Stimulated activated naive CD8-positive, alpha-beta T cell treated with anti-CD3 and anti-CD28 coated beads, Interleukin-15, amount 100 ng/mL, for 72 hours (primary cell): ENCODE data around the gene TNRC6C.

ENCODE experiments used
- ATAC-seq: fragments of 150-1000 bp; cut with Tn5 transposase; 2 replicates; pipeline ENCODE4 v1.10.0; 2021; ENCODE audit warnings: mild to moderate bottlenecking, moderate library complexity
- DNase-seq, 2 donors: peaks; one replicate each; pipeline ENCODE4 v3.0.0; 2021 to 2022
- H3K27ac Mint-ChIP-seq, 2 donors: one replicate each; pipeline ENCODE4 v1.8.0; 2022; ENCODE audit warnings: mild to moderate bottlenecking in 2 of 2, mixed read lengths in 2 of 2, moderate library complexity in 2 of 2
- H3K27me3 Mint-ChIP-seq: one replicate; pipeline ENCODE4 v1.8.0; 2022; ENCODE audit warnings: mixed read lengths
- H3K4me1 Mint-ChIP-seq: one replicate; pipeline ENCODE4 v1.8.0; 2022; ENCODE audit warnings: mild to moderate bottlenecking, mixed read lengths
- H3K4me3 Mint-ChIP-seq, 2 donors: one replicate each; pipeline ENCODE4 v1.8.0; 2022; ENCODE audit warnings: mild to moderate bottlenecking in 2 of 2, mixed read lengths in 2 of 2, moderate library complexity in 1 of 2
- H3K9me3 Mint-ChIP-seq, 2 donors: one replicate each; pipeline ENCODE4 v1.8.0; 2022; ENCODE audit warnings: mixed read lengths in 2 of 2

Gene TNRC6C

GRCh38 chr17:78012428-78012827 lies 53.9 kb downstream of the TNRC6C start:
- peaks cover 23% of the 10 kb centered on the region for H3K4me1 Mint-ChIP-seq

GRCh38 chr17:78013683-78014467 lies 55.4 kb downstream of the TNRC6C start:
- H3K9me3 Mint-ChIP-seq, result no peaks in the 10 kb centered on the region

More at GRCh38 chr17:78012428-78012827, 53.9 kb downstream of the TNRC6C start:
- Mint-ChIP-seq H3K27ac (no peak overlapping the region), H3K9me3 (no peaks in the 10 kb centered on the region), H3K27me3 (no peaks in the 10 kb centered on the region), H3K4me3 (no peak overlapping the region)
- no peak for DNase-seq
- ATAC-seq, result no peak

DNA sequence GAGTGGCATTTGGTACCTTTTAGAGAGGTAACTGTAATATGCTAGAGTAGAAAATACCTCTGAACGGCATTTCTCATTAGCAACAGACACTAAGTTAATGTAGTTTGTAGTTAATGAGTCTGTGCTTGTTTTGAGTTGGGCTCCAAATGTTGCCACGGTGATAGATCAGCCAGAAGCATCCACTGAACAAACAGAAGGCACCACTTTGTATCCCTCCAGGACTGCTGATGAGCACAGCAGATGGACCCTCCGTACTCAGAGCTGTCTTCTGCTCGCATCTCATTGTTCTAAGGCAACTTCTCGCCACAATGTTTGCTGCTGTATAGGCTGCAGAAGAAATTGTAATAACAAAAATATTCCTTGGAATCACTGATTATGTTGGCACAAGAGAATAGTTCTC lies 56.1 kb downstream of the TNRC6C start:
- no peak for DNase-seq
- ATAC-seq, result no peak
- no peak overlapping the region for H3K4me3 Mint-ChIP-seq
- peaks cover 32% of the 10 kb centered on the region for H3K4me1 Mint-ChIP-seq
- no peaks in the 10 kb centered on the region for H3K27me3 Mint-ChIP-seq
- H3K27ac Mint-ChIP-seq, result no peak overlapping the region
- H3K9me3 Mint-ChIP-seq, result no peaks in the 10 kb centered on the region

More at GRCh38 chr17:78013683-78014467, 55.4 kb downstream of the TNRC6C start:
- DNase-seq, result peak; percentile 29 to 32
- Mint-ChIP-seq H3K4me3 (no peak overlapping the region), H3K27me3 (no peaks in the 10 kb centered on the region), H3K4me1 (peaks cover 27% of the 10 kb centered on the region), H3K27ac (no peak overlapping the region)
- peak; percentile 77 for ATAC-seq

GRCh38 chr17:78016852-78017251 lies 58.3 kb downstream of the TNRC6C start:
- ATAC-seq, result no peak
- Mint-ChIP-seq H3K4me1 (peaks cover 40% of the 10 kb centered on the region), H3K27me3 (no peaks in the 10 kb centered on the region)

GRCh38 chr17:78019367-78019975 lies 61.0 kb downstream of the TNRC6C start:
- H3K27ac Mint-ChIP-seq, result peak overlapping the region in 1 of 2 donors; percentile 94
- H3K9me3 Mint-ChIP-seq, result no peaks in the 10 kb centered on the region
- H3K4me3 Mint-ChIP-seq, result peak overlapping the region; percentile 33 to 65
- no peaks in the 10 kb centered on the region for H3K27me3 Mint-ChIP-seq
- no peak for ATAC-seq
- no peak for DNase-seq
- peaks cover 31% of the 10 kb centered on the region for H3K4me1 Mint-ChIP-seq

More at GRCh38 chr17:78016852-78017251, 58.3 kb downstream of the TNRC6C start:
- Mint-ChIP-seq H3K27ac (no peak overlapping the region), H3K4me3 (no peak overlapping the region), H3K9me3 (no peaks in the 10 kb centered on the region)
- DNase-seq, result no peak

DNA sequence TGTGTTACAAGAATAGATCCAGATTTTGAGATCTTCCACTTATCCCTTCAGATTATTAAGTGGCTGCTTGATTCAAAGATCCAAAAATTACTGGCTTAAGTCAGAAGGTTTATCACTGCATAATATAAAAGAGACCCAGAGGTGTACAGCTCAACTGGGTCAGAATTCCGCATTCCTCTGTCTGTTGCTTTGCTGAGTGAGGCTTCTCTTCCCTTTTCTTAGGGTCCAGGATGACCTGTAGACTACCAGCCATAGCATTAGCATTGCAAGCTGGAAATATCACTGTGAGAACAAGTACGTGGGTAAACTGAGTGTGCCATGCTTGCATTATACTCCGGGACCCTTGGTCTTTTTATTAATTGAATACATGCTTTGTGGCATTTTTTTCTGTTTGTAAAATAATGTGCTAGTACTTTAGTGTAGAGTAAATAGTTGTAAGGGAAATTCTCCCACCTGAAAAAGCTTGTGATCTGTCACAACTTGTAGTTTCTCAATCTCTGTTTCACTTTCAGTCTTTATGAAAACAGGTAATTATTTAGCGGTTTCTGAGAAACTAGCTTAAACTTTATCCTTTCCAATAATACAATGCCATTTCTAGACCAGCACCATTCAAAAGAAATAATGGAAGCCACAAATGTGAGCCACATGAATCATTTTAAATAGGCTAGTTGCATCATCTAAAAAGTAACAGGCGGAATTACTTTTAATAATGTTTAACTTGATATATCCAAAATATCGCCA lies 61.6 kb downstream of the TNRC6C start:
- peak; percentile 92 for ATAC-seq
- H3K9me3 Mint-ChIP-seq, result no peaks in the 10 kb centered on the region
- peak overlapping the region; percentile 94 to 97 for H3K27ac Mint-ChIP-seq
- no peaks in the 10 kb centered on the region for H3K27me3 Mint-ChIP-seq
- no peak for DNase-seq
- H3K4me1 Mint-ChIP-seq, result peaks cover 31% of the 10 kb centered on the region
- peak overlapping the region; percentile 33 to 65 for H3K4me3 Mint-ChIP-seq

DNA sequence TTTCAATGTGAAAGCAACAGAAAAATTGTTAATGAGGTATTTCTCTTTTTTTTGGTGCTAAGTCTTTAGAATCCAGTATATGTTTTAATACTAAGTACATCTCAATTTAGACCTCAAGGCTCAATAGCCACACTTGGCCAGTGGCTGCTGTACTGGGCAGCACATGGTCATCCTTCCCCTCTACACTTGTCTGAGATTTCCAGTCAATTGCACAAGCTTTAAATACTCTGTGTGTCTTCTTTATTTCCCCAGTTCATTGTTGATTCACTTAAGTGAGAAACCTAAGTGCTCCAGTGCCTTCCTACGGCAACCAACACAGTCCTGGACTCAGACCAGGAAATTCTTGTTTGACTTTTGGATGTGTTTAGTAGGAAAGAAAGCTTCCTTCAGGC lies 62.2 kb downstream of the TNRC6C start:
- peak overlapping the region; percentile 94 to 97 for H3K27ac Mint-ChIP-seq
- peak overlapping the region; percentile 33 to 55 for H3K4me3 Mint-ChIP-seq
- no peaks in the 10 kb centered on the region for H3K9me3 Mint-ChIP-seq
- H3K27me3 Mint-ChIP-seq, result no peaks in the 10 kb centered on the region
- ATAC-seq (peak; percentile 54), DNase-seq (no peak)
- H3K4me1 Mint-ChIP-seq, result peaks cover 31% of the 10 kb centered on the region

DNA sequence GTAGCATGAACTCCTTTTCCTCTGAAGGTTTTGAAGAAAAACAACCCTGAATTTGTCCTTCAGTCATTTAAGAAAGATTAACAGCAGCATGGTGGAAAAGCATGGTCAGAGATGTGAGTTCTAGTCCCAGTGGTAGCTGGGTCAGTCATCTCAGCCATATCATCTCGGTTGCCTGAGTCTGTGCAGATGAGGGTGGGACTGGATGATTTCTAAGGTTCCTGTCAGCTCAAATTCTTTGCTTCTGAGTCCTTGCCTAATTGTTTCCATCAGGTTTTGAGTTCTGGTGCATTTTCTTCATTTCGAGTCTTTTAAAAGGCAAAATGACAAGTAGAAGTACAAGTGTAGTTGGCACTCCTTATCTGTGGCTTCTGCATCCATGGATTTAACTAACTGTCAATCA lies 63.9 kb downstream of the TNRC6C start:
- DNase-seq (no peak), ATAC-seq (no peak)
- Mint-ChIP-seq H3K4me1 (peaks cover 44% of the 10 kb centered on the region), H3K27me3 (no peaks in the 10 kb centered on the region), H3K4me3 (no peak overlapping the region), H3K27ac (peak overlapping the region in 1 of 2 donors; percentile 48), H3K9me3 (no peaks in the 10 kb centered on the region)

DNA sequence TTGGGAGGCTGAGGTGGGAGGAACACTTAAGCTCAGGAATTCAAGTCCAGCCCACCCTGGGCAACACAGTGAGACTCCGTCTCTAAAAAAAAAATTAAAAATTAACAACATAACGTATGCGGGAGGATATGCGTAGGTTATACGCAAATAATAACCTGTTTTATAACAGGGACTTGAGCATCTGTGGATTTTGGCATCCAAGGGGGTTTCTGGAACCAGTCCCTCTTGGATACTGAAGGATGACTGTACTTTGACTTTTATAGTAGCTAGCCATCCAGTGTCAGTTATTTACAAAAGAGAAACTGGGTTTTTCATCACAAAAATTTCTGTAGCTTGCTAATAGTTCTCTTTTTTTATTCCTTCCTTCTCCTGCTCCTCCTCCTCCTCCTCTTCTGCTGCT lies 64.5 kb downstream of the TNRC6C start:
- ATAC-seq, result no peak
- Mint-ChIP-seq H3K4me1 (peaks cover 50% of the 10 kb centered on the region), H3K27me3 (no peaks in the 10 kb centered on the region), H3K9me3 (no peaks in the 10 kb centered on the region), H3K27ac (peak overlapping the region in 1 of 2 donors; percentile 29), H3K4me3 (no peak overlapping the region)
- no peak for DNase-seq

GRCh38 chr17:78026381-78026780 lies 67.9 kb downstream of the TNRC6C start:
- H3K4me1 Mint-ChIP-seq, result peaks cover 29% of the 10 kb centered on the region
- H3K4me3 Mint-ChIP-seq, result no peak overlapping the region
- ATAC-seq, result no peak
- H3K9me3 Mint-ChIP-seq, result no peaks in the 10 kb centered on the region
- H3K27ac Mint-ChIP-seq, result no peak overlapping the region
- H3K27me3 Mint-ChIP-seq, result no peaks in the 10 kb centered on the region
- DNase-seq, result no peak

GRCh38 chr17:78027121-78027520 lies 68.6 kb downstream of the TNRC6C start:
- H3K27ac Mint-ChIP-seq, result peak overlapping the region in 1 of 2 donors; percentile 56
- peaks cover 31% of the 10 kb centered on the region for H3K4me1 Mint-ChIP-seq
- DNase-seq (no peak), ATAC-seq (no peak)
- no peaks in the 10 kb centered on the region for H3K27me3 Mint-ChIP-seq
- H3K9me3 Mint-ChIP-seq, result no peaks in the 10 kb centered on the region
- H3K4me3 Mint-ChIP-seq, result no peak overlapping the region

DNA sequence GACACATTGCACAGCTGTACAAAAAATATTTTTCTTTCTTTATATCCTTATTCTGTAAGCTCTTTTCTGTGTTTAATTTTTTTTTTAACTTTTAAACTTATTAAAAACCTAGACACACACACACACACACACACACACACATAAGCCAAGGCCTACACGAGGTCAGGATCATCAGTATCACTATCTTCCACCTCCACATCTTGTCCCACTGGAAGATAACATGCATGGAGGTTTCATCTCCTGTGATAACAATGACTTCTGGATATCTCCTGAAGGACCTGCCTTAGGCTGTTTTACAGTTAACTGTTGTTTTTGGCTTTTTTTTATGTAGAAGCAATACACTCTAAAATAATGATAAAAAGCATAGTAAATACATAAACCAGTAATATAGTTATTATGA lies 71.2 kb downstream of the TNRC6C start:
- Mint-ChIP-seq H3K27me3 (no peaks in the 10 kb centered on the region), H3K4me1 (peaks cover 40% of the 10 kb centered on the region), H3K4me3 (no peak overlapping the region), H3K9me3 (no peaks in the 10 kb centered on the region), H3K27ac (no peak overlapping the region)
- ATAC-seq (no peak), DNase-seq (no peak)

DNA sequence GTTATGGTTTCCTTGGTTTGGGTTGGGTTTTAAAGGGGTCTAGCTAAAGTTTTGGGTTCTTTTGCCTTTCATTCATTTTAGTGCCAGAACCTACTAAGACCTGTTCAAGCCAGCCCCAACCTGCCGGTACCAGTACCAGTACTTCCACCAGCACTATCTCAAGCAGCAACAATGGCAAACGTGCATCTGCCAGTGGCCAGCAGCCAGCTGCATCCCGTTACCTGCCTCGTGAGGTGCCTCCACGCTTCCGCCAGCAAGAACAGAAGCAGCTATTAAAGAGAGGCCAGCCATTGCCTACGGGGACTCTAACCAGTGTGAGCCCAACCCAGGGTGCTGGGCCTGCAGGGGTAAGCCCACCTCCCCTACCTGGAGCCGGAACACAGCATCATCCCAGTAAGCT lies 72.9 kb downstream of the TNRC6C start:
- H3K4me3 Mint-ChIP-seq, result no peak overlapping the region
- ATAC-seq (no peak), DNase-seq (no peak)
- no peaks in the 10 kb centered on the region for H3K9me3 Mint-ChIP-seq
- H3K4me1 Mint-ChIP-seq, result peaks cover 42% of the 10 kb centered on the region
- H3K27ac Mint-ChIP-seq, result no peak overlapping the region
- no peaks in the 10 kb centered on the region for H3K27me3 Mint-ChIP-seq

GRCh38 chr17:78032166-78032565 lies 73.7 kb downstream of the TNRC6C start:
- Mint-ChIP-seq H3K27ac (peak overlapping the region in 1 of 2 donors; percentile 60), H3K9me3 (no peaks in the 10 kb centered on the region)
- no peak for DNase-seq

GRCh38 chr17:78034429-78035091 lies 76.1 kb downstream of the TNRC6C start:
- no peaks in the 10 kb centered on the region for H3K27me3 Mint-ChIP-seq
- H3K4me3 Mint-ChIP-seq, result no peak overlapping the region
- H3K4me1 Mint-ChIP-seq, result peaks cover 26% of the 10 kb centered on the region
- peak overlapping the region; percentile 59 to 75 for H3K27ac Mint-ChIP-seq
- DNase-seq, result no peak
- H3K9me3 Mint-ChIP-seq, result no peaks in the 10 kb centered on the region
- no peak for ATAC-seq

More at GRCh38 chr17:78032166-78032565, 73.7 kb downstream of the TNRC6C start:
- no peak for ATAC-seq
- H3K4me1 Mint-ChIP-seq, result peaks cover 35% of the 10 kb centered on the region
- no peak overlapping the region for H3K4me3 Mint-ChIP-seq
- no peaks in the 10 kb centered on the region for H3K27me3 Mint-ChIP-seq
